ENCODE results near the gene SPTB.

DNA sequence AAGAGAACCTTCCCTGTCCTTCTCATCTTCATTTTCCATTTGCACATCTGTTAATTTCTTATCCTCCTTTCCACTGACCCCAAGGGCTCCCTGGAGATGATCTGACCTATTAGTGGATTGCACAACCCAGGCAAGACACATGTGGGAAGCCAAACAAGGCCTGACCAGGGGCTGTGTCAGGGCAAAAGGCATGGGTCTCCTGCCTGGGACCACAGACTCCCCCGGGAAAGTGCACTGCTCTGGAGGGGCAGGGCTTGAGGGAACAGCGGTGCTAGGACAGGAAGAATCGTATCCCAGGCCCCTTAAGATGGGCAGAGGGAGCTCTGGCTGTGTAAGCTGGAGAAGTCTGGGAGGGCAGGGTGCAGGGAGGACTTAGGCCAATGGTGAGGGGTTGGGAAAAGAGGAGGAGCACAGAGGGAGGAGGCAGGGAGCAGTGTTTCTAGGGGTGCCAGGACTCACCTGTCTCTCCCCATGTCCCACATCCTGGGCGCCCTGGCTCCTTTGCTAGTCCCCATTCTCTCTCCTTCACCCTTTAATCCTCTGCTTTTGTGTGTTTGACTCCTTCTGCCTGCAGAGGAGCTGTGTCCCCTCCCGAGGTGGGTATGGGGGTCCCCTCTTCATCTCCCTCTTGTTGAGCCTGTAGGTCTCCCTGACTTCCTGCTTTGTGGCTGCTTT, 150.2 kb downstream of the SPTB start:
- TF ChIP-seq CTCF (IDR thresholded peaks at IDR 0.05), result no peak
- no peak for TF ChIP-seq POLR2A (IDR thresholded peaks at IDR 0.05)
- TF ChIP-seq POLR2AphosphoS5 (IDR thresholded peaks at IDR 0.05; ENCODE audit: insufficient read depth in 1 of 2, low read depth in 1 of 2), result no peak
